ENCODE measurements around the gene CASS4.

The CASS4 gene

GRCh38 chr20:56422076-56422823, 10.2 kb downstream of the CASS4 start:
- no peak for DNase-seq (ENCODE audit: low read depth)
- H3K4me3 ChIP-seq (ENCODE audit: low read depth, low read length), result no peak overlapping the region
- TF ChIP-seq CTCF (IDR thresholded peaks at IDR 0.05; ENCODE audit: insufficient read depth, low read depth, low read length, missing control alignments), result no peak

- no peak for DNase-seq (ENCODE audit: low read depth)
These were observed 10.7 kb downstream of the CASS4 start for GRCh38 chr20:56422824-56423189.

GRCh38 chr20:56423211-56423610, 11.2 kb downstream of the CASS4 start:
- DNase-seq (ENCODE audit: low read depth), result no peak
- H3K4me3 ChIP-seq (ENCODE audit: low read depth, low read length), result no peak overlapping the region
- no peak for TF ChIP-seq CTCF (IDR thresholded peaks at IDR 0.05; ENCODE audit: insufficient read depth, low read depth, low read length, missing control alignments)

More at GRCh38 chr20:56422824-56423189, 10.7 kb downstream of the CASS4 start:
- no peak overlapping the region for H3K4me3 ChIP-seq (ENCODE audit: low read depth, low read length)
- no peak for TF ChIP-seq CTCF (IDR thresholded peaks at IDR 0.05; ENCODE audit: insufficient read depth, low read depth, low read length, missing control alignments)

GRCh38 chr20:56423886-56424285, 11.8 kb downstream of the CASS4 start:
- no peak overlapping the region for H3K4me3 ChIP-seq (ENCODE audit: low read depth, low read length)
- DNase-seq (ENCODE audit: low read depth), result no peak
- TF ChIP-seq CTCF (IDR thresholded peaks at IDR 0.05; ENCODE audit: insufficient read depth, low read depth, low read length, missing control alignments), result no peak

- H3K4me3 ChIP-seq (ENCODE audit: low read depth, low read length), result no peak overlapping the region
- DNase-seq (ENCODE audit: low read depth), result no peak
- TF ChIP-seq CTCF (IDR thresholded peaks at IDR 0.05; ENCODE audit: insufficient read depth, low read depth, low read length, missing control alignments), result no peak
These were observed 12.9 kb downstream of the CASS4 start for GRCh38 chr20:56424931-56425330.

- no peak for TF ChIP-seq CTCF (IDR thresholded peaks at IDR 0.05; ENCODE audit: insufficient read depth, low read depth, low read length, missing control alignments)
- no peak overlapping the region for H3K4me3 ChIP-seq (ENCODE audit: low read depth, low read length)
- DNase-seq (ENCODE audit: low read depth), result no peak
These were observed 14.0 kb downstream of the CASS4 start for GRCh38 chr20:56426026-56426425.

- H3K4me3 ChIP-seq (ENCODE audit: low read depth, low read length), result no peak overlapping the region
- TF ChIP-seq CTCF (IDR thresholded peaks at IDR 0.05; ENCODE audit: insufficient read depth, low read depth, low read length, missing control alignments), result no peak
- no peak for DNase-seq (ENCODE audit: low read depth)
These were observed 14.9 kb downstream of the CASS4 start for GRCh38 chr20:56426926-56427325.

All from GM12865 (cell line).